ENCODE data around the gene TMEM41A. TPM values are rescaled to one million over a fixed set of nuclear protein-coding genes. Genes with fewer than 3 reads are reported as not detected.
"Not testable (repeated sequence)": the region's sequence is repeated elsewhere in the genome, so short reads cannot be mapped to it uniquely, and the experiment has no call there.

The TMEM41A gene
- total RNA-seq, 1 experiment from 2014 or later, result 15.4 TPM

DNA sequence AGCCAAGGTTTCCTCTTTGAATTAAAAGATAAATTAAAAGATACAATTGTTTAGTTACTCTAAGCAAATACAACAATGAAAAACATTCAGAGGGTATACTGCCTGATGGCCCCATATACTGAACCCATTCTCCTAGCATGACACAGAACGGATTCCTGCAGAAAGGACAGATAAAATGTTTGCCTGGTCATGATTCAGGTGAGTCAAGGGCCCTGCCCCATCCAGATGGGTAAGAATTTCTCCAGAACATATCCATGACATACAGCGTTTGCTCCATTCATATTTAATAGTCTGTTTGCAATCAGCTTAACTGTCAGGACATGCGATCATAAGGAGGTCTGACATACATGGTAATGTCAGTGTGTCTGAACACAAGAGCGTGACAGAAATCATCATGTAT is 8.6 kb downstream of the TMEM41A start:
- no peak for DNase-seq (ENCODE audit: extremely low read depth, low read depth)

DNA sequence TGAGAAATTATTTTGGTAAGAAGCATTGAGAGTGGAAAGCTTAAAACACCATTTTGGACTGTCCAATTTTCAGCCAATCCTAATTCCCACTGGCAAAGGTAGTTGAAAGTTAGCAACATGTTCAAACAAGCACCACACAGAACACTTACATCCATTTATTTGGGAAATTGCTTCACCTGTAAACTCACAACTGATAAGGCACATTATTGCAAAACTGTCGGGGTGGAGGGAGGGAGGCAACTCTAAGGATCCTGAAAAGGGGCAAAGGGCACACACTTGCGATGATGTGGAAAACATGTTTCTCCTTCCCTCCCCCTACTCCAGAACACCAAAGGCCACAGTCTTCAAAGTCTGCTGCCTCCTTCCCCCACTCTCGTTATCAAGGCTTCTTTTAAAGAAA is 9.4 kb downstream of the TMEM41A start:
- no peak for DNase-seq (ENCODE audit: extremely low read depth, low read depth)

DNA sequence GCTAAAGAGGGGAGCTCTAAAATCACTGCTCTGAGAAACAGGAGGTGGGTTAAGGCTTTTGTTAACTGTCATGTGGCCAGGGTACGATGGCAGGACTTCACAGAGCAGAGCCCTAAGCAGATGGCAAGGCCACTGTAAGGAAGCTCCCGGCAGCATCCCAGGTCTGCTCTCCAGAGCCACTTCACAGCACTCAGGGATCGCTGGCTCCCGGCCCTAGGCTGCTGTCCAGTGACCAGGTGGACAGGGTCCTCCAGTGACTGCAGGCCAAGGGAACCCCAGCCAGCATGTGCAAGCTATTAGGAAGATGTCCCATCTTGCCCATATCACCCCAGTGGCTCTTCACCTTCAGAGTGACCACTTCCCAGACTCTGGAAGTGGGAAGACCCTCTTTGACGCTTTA is 10.4 kb downstream of the TMEM41A start:
- no peak for DNase-seq (ENCODE audit: extremely low read depth, low read depth)

DNA sequence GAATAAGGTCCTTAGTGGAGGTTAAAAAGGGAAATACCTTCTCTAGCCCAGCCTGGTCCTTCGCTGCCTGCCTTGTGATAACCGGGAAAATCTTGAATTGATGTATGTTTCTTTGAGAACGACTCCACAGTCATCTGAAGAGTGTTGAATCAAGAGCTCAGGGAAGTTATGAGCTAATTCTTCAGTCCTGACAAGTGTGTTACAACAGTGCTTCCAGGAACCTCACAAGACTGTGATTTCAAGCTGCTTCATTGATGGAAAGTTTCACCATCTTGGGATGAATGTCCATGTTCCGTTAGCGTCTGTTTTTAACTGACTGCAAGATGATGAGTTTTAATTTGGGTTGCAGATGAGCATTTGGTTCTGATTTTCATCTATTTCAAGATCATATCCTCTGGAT is 12.4 kb downstream of the TMEM41A start:
- DNase-seq (ENCODE audit: extremely low read depth, low read depth), result no peak

DNA sequence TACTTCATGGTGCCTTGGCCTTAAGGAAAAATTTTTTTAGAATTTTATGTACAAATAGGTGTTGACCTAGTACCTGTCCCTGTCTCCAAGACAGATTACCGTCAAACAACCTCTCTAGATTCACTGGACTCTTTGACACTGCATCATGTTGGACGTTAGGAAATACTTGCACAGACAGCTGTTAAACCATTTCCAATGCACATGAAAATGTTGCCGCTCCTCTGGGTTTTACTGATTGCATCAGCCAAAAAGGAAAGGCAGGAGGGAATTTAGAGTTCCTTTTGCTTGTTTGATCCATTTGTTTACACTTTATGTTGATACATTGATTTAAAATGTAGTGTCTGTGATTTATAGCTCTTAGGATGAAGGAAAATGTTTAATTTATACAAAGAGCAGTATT is 14.5 kb downstream of the TMEM41A start:
- no peak for DNase-seq (ENCODE audit: extremely low read depth, low read depth)

DNA sequence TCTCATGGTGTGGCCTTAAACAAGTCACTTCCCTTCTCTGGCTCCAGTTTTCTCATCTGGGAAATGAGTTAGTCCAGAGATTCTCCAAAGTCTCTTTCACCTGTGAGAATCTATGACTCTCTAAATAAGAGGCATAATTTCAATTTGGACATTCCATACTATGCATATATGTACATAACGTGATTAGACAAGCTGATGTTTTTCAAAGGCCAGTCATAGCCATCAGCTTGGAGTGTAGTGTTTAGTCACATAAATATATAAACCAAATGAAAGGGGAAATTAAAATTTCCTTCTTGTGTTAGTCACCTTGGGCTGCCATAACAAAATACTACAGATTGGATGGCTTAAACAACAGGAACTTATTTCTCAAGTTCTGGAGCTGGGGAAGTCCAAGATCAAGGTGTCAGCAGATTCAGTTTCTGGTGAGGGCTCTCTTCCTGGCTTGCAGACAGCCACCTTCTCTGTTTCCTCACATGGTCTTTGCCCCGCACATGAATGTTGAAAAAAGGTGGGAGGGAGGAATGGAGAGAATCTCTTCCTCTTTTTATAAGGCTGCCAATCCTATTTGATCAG is 19.4 kb downstream of the TMEM41A start:
- DNase-seq (ENCODE audit: extremely low read depth, low read depth), result no peak

DNA sequence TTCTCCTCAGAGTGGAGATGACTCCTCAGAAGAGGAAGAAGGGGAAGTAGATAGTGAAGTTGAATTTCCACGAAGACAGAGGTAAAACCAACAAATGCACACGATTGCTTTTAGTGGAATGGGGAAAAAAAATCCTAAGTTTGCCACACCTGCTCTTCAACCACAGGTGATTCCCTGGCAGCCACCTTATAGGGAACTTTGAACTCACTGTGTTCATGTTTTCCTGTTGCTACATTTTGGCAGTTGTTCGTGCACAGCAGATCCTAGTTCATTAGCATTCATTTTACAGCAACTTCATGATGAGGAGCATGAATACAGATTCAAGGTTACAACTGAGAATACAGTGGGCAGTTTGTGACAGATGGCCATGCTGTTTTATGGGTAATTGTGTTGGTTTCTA is 21.5 kb downstream of the TMEM41A start:
- DNase-seq (ENCODE audit: extremely low read depth, low read depth), result no peak

DNA sequence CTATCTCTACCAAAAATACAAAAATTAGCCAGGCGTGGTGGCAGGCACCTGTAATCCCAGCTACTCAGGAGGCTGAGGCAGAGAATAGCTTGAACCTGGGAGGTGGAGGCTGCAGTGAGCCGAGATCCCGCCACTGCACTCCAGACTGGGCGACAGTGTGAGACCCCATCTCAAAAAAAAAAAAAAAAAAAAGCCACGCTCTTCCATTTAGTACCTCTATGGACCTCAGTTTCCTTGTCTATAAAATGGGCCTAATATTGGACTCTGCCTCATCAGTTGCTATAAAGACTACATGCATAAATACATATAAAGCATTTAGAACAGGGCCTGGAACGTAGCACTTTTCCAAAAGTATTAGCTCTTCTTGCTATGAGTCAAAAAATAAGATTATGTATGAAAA is 23.9 kb downstream of the TMEM41A start:
- DNase-seq (ENCODE audit: extremely low read depth, low read depth), result not testable (repeated sequence)

DNA sequence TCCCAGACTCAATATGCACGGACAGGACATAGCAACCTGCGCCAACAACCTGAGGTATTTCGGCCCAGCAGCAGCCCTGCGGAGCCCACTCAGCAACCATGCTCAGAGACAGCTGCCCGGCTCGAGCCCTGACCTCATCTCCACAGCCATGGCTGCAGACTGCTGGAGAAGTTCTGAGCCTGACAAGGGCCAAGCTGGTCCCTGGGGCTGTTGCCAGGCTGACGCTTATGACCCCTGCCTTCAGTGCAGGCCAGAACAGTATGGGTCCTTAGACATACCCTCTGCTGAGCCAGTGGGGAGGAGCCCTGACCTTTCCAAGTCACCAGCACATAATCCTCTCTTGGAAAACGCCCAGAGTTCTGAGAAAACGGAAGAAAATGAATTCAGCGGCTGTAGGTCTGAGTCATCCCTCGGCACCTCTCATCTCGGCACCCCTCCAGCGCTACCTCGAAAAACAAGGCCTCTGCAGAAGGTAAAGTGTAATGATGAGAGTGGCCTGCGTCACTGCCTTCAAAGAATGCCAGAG is 25.5 kb downstream of the TMEM41A start:
- DNase-seq (ENCODE audit: extremely low read depth, low read depth), result peak; percentile 79

DNA sequence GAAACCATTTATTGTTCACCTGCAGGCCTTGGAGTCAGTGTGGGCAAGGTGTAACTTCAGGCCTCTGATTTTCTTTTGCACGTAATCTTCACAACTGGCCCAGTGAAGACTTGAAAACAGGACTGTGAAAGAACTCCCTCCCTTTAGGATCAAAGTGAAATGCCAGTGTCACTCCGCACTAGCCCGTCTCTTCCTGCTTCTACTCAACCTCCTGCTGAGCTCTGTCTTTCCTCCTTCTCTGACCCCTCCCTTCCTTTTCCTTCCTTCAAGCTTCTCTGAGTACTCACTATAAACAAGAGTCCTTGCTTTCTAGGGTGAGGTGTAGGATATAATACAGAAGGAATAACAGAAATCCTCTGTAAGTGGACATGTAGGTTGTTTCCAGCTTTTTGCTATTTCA is 28.5 kb downstream of the TMEM41A start:
- no peak for DNase-seq (ENCODE audit: extremely low read depth, low read depth)

DNA sequence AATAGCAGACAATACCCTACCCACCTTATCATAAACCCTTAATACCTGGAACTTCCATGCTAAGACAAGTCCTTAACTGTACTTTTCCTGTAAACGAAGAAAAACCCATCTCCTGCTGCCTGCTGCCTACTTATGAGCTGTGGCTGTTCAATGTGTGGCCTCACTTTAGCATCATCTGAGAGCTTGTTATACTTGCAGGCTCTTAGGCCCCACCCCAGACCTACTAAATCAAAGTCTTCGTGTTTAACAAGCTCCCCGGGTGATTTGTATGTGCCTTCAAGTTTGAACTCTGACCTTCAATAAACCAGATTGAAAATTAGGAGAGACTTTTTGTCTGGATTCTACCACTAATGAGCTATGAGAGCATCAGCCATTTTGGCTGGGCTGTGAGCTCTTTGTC is 29.3 kb downstream of the TMEM41A start:
- DNase-seq (ENCODE audit: extremely low read depth, low read depth), result no peak

DNA sequence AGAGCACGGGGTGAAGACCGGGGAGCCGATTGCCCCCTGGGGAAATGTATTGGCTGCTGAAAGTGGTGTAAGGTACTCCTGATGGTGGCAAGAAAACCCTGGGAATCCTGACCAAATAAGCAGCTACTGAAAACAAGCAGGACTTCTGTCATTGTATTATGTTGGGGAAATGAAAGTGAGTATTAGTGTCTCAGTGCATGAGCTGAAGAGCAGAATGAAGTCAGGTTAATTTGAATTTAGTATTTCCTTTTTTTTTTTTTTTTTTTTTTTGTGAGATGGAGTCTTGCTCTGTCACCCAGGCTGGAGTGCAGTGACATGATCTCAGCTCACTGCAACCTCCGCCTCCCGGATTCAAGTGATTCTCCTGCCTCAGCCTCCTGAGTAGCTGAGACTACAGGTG is 32.7 kb downstream of the TMEM41A start:
- not testable (repeated sequence) for DNase-seq (ENCODE audit: extremely low read depth, low read depth)

DNA sequence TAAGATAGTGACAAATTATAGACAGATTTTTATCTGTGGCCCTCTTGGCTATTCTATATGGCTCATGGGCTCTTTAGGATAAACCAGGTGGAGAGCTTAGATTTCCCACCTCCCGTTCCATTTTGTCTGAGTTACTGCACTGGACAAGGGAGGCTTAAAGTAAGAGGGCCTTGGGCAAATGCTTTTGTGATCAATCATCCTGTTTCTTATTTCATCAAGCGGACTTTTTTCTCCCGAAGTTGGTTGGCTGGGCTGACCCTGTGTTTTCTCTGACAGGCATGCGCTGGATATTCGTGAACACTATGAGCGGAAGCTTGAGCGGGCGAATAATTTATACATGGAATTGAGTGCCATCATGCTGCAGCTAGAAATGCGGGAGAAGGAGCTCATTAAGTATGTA is 33.4 kb downstream of the TMEM41A start:
- DNase-seq (ENCODE audit: extremely low read depth, low read depth), result no peak

DNA sequence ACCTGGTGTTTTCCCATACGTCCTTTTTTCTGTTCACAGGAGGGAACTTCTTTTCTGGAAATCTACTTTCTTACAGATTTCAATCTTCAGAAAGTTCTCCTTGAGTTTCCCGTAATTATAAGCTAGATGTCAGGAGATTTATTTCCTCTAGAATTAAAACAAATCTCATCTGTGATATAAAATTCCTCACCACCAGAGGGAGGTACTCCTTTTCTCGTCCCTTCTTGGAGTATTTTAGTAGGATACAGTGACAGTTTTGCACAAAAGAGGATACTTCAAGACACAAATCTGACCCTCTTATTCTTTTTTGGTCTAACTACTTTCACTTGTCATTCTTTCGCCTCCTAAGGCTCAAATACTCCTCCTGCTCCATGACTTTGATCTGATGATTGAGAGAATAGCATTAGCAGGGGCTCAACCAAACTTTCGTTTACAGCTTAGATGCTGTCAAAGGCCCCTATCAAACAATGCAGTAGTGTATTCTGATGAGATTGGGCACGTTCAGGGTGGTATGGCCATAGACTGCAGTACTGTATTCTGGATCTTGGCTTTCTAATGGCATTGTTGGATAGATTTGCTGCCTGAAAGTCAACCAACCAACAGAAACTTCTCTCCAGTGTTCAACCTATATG is 38.0 kb downstream of the TMEM41A start:
- DNase-seq (ENCODE audit: extremely low read depth, low read depth), result peak; percentile 35

DNA sequence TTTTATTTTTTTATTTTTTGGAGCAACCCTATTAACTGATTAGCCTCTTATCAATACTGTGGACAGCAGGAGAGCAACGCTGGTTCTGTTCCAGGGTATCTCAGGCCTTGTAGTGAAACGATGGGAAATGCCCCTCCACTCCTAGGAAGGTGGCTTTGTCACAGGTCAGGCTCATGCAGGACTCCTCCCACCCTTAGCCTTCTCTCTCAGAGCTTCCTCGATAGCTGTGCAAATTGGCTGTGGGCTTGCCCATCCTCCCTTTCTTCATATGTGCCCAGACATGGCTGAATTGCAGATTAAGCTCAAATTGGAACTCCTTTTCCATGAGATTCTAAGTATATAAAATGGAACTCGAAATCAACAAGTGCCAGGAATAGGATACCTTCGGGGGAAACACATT is 38.5 kb downstream of the TMEM41A start:
- DNase-seq (ENCODE audit: extremely low read depth, low read depth), result no peak

DNA sequence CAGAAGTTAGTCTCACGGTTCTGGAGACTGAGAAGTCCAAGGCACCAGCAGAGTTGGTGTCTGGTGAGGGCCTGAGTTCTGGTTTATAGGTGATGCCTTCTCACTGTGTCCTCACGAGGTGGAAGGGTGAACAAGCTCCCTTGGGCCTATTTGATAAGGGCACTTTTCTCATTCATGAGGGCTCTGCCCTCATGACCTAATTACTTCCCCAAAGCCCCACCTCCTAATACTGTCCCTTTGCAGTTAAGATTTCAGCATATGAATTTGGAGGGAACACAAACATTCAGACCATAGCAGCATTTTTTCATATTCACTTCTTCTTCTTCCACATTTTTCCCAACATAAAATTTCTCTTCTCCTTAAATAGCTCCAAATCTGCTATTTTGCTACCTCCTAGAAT is 41.5 kb downstream of the TMEM41A start:
- DNase-seq (ENCODE audit: extremely low read depth, low read depth), result no peak

DNA sequence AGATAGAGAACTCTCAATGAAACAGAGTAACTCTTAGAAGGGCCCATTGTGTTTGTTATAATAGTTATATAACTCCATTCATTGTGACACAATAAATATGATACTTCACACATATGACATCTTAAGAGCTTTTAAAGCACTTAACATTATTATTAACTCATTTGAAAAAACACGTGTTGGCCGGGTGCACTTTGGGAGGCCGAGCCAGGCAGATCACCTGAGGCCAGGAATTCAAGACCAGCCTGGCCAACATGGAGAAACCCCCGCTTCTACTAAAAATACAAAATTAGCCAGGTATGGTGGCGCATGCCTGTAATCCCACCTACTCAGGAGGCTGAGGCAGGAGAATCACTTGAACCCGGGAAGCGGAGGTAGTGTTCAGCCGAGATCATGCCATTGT is 47.4 kb downstream of the TMEM41A start:
- not testable (repeated sequence) for DNase-seq (ENCODE audit: extremely low read depth, low read depth)

DNA sequence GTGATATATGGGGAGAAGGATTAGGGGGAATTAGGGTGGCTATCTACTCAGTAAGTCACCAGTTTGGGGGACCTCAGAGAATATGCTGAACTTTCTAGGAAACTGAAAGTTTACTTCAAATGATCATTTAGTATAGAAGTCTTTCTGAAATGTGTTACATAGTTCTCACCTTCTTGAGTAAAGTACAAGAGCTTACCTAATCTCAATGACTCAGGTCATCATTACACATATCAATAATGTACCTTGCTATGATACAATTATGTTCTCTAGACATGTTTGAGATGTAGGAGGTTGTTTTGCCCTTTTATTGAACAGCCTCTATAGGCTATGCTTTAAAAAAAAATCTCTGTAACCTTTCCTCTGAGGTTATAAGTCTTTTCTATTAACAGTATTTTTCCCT is 50.7 kb downstream of the TMEM41A start:
- DNase-seq (ENCODE audit: extremely low read depth, low read depth), result no peak

DNA sequence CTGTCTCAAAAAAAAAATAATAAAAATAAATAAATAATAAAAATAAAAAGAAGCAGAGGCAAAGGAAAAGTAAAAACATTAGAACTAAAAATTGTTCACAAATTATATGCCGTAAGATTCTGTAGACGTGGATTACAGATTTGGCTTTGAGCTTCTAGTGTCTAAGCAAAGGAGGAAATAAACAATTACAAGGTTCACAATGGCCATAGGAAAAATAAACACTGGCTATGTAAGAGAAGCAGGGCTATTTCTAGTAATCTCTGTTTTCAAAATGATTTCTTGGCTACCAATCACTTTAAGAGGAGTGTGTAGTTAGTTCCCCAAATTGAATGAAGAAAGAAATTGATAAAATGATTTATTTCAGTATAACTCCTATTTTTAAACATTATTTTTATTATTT is 54.5 kb downstream of the TMEM41A start:
- no peak for DNase-seq (ENCODE audit: extremely low read depth, low read depth)

DNA sequence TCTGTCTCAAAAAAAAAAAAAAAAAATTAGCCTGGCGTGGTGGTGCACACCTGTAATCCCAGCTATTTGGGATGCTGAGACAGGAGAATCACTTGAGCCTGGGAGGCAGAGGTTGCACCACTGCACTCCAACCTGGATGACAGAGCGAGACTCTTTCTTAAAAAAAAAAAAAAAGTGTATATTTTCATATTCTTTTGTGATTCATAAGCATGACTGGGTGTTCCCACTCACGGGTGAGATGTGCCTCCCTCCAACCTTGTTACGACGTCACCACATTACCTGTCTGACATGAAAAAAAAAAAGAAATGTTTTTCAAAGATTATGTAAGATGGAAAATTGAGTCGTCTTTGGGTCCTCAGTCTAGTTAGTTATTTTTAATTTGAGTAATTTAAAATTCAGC is 56.8 kb downstream of the TMEM41A start:
- no peak for DNase-seq (ENCODE audit: extremely low read depth, low read depth)

DNA sequence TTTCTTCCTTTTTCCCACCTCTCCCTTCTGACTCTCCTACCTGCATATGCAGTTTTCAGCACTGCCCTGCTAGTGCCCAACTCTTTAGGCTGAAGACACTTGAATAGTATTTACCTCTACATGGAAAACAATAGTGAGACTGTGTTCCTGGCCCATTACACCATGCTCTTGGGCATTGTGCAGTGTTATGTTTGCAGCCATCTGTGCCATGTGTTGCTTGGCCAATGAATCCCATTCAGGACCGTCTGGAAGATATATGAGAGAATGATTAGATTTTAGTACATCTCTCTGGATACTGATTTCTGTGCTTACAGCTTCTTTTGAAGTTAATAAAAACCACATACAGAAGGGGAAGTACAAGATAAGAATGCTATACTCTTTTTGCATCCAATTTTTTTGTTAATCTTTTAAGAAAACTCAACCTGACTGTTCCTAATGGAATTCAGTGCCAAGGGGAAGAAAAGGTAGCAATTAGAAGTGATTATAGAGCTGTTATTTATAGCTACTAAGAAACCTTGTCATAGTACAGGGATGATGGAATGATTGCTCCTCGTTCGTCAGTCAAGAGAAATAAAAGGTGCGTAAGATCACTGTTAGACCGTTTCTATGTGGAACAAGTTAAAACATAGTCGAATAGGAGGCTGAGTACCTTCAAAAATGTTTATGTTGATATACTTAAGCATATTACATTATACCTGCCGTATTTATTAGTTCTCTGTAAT is 58.9 kb downstream of the TMEM41A start:
- no peak for DNase-seq (ENCODE audit: extremely low read depth, low read depth)
